ENCODE data around the gene SLC26A8.

The SLC26A8 gene, protein sequence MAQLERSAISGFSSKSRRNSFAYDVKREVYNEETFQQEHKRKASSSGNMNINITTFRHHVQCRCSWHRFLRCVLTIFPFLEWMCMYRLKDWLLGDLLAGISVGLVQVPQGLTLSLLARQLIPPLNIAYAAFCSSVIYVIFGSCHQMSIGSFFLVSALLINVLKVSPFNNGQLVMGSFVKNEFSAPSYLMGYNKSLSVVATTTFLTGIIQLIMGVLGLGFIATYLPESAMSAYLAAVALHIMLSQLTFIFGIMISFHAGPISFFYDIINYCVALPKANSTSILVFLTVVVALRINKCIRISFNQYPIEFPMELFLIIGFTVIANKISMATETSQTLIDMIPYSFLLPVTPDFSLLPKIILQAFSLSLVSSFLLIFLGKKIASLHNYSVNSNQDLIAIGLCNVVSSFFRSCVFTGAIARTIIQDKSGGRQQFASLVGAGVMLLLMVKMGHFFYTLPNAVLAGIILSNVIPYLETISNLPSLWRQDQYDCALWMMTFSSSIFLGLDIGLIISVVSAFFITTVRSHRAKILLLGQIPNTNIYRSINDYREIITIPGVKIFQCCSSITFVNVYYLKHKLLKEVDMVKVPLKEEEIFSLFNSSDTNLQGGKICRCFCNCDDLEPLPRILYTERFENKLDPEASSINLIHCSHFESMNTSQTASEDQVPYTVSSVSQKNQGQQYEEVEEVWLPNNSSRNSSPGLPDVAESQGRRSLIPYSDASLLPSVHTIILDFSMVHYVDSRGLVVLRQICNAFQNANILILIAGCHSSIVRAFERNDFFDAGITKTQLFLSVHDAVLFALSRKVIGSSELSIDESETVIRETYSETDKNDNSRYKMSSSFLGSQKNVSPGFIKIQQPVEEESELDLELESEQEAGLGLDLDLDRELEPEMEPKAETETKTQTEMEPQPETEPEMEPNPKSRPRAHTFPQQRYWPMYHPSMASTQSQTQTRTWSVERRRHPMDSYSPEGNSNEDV

DNA sequence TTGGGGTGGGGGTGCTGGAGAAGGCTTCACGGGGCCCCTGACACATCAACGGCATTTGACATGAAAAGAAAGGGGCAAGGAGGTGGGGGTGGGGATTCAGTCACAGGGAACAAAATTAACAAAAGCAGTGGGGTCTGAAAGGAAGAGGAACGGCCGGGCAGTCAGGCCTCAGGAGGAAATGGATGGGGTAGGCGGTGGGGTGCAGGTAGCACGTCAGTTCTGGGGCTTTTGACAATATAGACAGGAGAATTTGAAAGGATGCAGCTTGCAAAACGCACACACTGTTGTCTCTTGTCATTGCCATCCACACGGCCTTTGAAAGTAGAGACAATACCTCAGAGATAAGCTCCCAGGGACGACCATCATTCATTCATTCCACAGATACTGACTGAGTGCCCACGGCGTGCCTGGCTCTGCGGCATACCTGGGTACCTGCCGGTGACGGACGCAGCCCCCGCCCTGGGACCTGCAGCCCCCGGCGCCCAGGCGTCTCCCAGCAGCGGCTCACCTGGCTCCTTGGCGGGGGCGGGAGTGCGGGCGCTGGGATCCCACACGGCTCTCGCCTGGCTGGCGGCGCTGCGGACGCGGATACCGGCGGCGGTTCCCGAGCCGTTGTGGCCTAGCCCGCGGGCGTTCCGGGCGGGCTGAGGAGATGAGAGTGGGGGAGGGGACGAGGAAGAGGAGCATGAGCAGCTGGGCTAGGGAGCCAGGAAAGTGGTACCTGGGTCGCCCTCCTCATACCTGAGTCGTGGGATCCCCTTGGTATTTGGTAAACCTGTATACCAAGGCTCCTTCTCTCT, at the start of gene SLC26A8:
Gene SLC26A8, minus strand, starts transcription at position 646 of the 800 bp plus-strand sequence. CDS start 4,934 bp downstream, outside the sequence.
- no peak for DNase-seq

DNA sequence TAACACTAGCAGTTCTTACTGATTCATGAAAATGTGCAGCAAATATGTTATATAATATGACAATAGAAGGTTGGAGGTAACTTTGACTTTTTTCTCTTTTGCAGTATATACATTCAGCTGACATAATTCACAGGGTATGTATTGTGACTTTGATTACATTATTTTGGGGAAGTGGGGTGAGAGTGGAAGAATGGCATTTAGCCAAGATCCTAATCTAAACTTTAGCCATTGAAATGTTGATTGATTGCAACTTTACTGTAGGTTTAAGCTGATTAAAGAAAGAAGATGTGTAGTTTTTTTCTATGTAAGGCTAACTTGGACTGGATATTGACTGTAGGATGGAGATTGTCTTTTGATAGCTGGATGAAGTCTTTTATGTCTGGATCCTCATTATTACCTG, 49.1 kb upstream of the SLC26A8 start:
- DNase-seq = no peak

DNA sequence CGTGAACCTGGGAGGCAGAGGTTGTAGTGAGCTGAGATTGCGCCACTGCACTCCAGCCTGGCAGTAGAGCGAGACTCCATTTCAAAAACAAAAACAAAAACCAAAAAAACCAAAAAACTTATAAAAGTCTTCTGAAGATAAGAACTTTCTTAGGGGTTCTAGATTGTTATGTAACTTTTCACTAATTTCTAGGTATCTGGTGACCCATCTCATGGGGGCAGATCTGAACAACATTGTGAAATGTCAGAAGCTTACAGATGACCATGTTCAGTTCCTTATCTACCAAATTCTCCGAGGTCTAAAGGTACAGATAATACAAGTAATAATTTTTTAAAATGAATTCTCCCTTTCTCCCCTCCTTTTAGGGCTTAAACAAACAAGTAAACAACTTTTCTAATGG, 48.2 kb upstream of the SLC26A8 start:
- no peak for DNase-seq

DNA sequence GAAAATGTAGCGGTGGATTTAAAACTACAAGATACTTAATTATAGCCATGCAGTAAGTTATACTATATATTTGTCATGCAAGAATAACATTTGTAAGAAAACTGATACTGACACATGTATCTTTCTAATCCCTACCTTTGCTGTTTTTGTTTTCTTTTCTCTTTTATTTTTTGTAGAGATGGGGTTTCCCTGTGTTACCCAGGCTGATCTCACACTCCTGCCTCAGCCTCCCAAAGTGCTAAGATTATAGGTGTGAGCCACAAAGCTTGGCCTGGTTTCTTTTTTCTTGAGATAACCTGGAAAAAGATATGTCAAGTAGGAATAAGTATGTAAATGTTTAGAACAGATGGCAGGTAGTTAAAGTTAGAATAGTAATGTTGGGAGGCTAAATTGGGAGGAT, 47.3 kb upstream of the SLC26A8 start:
- no peak for DNase-seq

DNA sequence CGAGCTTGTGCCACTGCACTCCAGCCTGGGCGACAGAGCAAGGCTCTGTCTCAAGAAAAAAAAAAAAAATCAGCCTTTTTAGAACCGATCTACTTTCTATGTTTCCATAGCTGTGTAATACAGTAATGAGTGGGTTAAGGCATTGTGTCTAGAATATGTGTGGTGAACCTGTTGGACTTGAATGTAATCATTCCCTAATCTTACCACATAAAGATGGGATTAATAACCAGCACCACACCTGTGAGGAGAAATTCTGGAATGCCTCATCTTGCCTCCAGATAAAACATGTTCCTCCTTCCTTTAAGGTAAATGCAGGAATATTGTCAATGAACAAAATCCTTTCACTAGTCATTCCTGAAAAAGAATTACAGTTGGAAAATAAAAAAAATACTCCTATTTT, 46.8 kb upstream of the SLC26A8 start:
- DNase-seq = no peak

GRCh38 chr6:36070252-36070651, 45.8 kb upstream of the SLC26A8 start:
- no peak for DNase-seq

- DNase-seq = no peak
Measured at GRCh38 chr6:36069573-36069972, 45.1 kb upstream of the SLC26A8 start.

GRCh38 chr6:36068586-36068985, 44.1 kb upstream of the SLC26A8 start:
- DNase-seq = no peak

DNA sequence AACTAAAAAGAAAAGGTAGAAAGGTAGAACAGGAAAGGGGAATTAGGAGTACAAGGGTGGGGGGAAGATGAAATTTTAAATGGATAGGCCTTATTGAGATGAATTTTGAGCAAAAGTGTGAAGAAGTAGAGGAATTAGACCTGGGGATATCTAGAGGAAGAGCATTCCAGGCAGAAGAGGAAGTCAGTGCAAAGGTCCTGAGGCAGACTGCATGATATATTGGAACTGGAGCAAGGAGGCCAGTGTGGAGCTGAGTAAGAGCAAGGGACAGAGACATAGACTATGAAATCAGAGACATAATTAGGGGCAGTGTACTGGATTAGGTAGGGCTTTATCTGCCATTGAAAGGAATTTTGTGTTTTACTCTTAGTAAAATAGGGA, 43.6 kb upstream of the SLC26A8 start:
- no peak for DNase-seq

DNA sequence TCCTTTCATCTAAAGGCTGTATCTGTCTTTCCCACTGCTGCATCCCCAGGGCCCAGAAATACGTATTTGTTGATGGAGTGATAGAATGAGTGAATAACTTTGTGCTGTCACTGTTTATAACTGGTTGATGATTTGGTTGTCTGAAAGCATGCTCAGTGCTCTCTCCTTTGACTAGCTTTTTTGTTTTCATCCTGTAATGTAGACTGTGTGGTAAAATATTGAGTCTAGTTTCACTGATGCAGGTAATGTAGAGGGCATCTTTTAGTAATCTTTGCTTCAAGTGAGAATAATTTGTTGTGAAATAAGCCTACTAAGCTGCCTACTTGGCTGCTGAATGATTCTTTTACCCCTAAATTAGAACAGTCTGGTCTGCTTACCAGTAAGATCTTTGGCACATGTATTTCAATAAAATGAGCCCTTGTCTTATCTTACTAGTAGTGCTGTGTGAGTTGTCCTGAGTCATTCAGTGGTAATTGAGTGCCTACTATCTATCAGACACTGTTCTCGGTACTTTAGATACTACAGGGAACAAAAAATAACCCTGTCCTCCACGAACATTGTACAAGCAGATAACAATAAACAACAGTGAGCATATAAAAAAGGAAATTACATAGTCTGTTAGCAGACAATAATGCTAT, 43.1 kb upstream of the SLC26A8 start:
- DNase-seq = no peak

DNA sequence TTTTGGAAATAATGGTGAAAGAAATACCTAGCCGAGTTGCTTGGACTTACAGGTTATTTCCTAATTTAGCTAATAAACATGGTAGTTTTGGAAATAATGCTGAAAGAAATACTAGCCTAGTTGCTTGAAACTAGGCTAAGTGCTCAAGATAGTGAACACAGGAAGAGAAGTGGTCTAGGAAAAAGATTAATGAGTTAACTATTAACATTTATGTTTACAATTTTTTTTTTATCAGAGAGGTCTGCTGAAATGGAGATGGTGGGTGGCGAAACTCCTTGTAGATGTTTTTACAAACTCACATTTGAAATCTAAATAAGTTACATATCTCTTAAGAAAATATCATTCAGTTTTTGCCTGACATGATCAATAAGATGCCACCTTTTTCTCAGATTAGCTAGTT, 42.4 kb upstream of the SLC26A8 start:
- no peak for DNase-seq

GRCh38 chr6:36065916-36066315, 41.5 kb upstream of the SLC26A8 start:
- no peak for DNase-seq

GRCh38 chr6:36064770-36065396, 40.4 kb upstream of the SLC26A8 start:
- DNase-seq = no peak

DNA sequence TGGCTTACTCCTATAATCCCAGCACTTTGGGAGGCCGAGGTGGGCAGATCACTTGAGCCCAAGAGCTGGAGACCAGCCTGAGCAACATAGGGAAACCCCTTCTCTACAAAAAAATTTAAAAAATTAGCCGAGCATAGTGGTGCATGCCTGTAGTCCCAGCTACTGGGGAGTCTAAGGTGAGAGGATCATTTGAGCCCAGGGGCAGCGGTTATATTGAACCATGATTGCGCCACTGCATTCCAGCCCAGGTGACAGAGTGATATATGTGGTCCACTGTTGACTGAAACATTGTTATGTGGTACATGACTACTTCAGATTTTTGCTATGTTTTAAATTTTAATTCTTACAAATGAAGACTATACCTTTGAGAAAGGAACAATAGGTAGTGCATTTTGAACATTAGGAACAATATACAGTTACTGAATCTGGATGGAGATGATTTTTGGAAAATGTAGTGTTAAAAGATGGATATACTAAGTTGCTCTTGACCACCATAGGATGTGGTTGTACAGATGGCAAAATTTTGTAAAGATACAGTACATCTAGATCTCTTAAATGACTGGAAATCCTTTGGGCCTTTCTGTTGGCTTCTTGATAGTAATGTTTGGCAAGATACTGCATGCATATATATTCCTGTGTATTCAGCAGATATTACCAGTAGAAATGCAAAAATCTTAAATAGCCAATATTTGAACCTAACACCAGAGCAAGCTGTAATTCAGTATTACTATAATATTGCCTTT, 39.0 kb upstream of the SLC26A8 start:
- DNase-seq = no peak

- DNase-seq = no peak
Measured at GRCh38 chr6:36062247-36062646, 37.8 kb upstream of the SLC26A8 start.

- DNase-seq = no peak
Measured at GRCh38 chr6:36061236-36061635, 36.8 kb upstream of the SLC26A8 start.

- no peak for DNase-seq
Measured at GRCh38 chr6:36056178-36056577, 31.7 kb upstream of the SLC26A8 start.

GRCh38 chr6:36054956-36055355, 30.5 kb upstream of the SLC26A8 start:
- DNase-seq = no peak

GRCh38 chr6:36054415-36054814, 30.0 kb upstream of the SLC26A8 start:
- DNase-seq = no peak

GRCh38 chr6:36053878-36054277, 29.4 kb upstream of the SLC26A8 start:
- no peak for DNase-seq

DNA sequence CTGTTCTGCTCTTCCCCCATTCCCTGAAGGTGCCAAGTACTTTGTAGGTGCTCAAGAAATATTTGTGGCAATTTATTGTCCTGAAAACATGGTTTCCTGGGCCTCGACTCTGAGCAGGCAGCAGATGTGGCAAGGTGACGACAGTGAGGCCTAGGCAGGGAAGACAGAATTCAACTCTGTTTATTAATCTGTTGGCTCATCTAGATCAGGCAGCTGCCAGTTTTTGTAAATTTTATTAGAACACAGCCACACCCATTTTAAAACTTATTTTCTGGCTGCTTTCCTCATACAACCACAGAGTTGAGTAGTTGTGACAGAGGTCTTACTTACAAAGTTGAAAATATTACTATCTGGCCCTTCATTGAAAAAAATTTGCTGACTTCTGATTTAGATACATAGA, 27.7 kb upstream of the SLC26A8 start:
- no peak for DNase-seq
